DND-41 (cell line): ENCODE results near the gene KREMEN2.

Experiments used
- CTCF ChIP-seq: IDR thresholded peaks from 2 replicates; pipeline ENCODE4 v1.5.1; 2012; ENCODE audit warnings: borderline replicate concordance, low read length, moderate library complexity, mild to moderate bottlenecking; ENCODE audit not compliant: poor library complexity, severe bottlenecking; ENCODE audit errors: extremely low read depth
- EZH2 ChIP-seq: IDR thresholded peaks from 3 replicates; pipeline ENCODE4 v1.6.1; 2012; ENCODE audit warnings: borderline replicate concordance, low read depth, mild to moderate bottlenecking, moderate library complexity, low read length, inconsistent platforms; ENCODE audit not compliant: severe bottlenecking

GRCh38 chr16:3003582-3004270 is 39.7 kb downstream of the KREMEN2 start:
- peak; percentile 75 for TF ChIP-seq CTCF
- no peak for TF ChIP-seq EZH2
